ENCODE results near the gene PALMD. TPM values are rescaled to one million over a fixed set of nuclear protein-coding genes. Genes with fewer than 3 reads are reported as not detected.

Gene PALMD
- total and polyA plus RNA-seq, 2 of the 8 experiments (the other 6 are each of a cell fraction or from before 2014, with no cell fraction given): not detected

DNA sequence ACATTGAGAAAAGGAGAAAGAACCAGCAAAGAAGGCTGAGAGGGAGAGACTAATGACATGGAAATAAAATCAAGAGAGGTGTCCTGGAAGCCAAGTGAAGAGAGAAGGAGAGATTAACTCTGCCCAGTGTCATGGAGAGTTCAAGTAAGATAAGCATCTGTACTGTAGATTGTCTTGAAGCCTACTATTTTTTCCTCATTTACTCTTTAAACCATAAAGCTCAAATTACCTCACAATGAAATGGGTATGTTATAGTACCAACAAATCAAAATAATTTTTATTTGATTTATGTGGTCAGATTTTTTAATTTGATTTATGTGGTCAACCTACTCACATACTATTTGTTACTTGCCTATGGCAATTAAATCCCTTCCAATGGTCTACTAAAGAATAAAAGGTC is 5.2 kb upstream of the PALMD start:
- Histone ChIP-seq H4K20me1 (replicated peaks in 1 of 2; ENCODE audit: control insufficient read depth in 1 of 2, insufficient read depth in 2 of 2, low read length in 2 of 2) (no peaks in the 10 kb centered on the region), H4K91ac (replicated peaks; ENCODE audit: insufficient read length, low read length) (no peak overlapping the region), H3K56ac (replicated peaks; ENCODE audit: insufficient read length, low read depth, low read length) (no peak overlapping the region), H3K23ac (ENCODE audit: insufficient read length) (no peak overlapping the region), H2BK15ac (ENCODE audit: low read length) (no peak overlapping the region), H3K9ac (replicated peaks in 1 of 4; ENCODE audit: extremely low read depth in 1 of 4, low read depth in 3 of 4, low read length in 3 of 4) (no peak overlapping the region), H3K18ac (ENCODE audit: extremely low read depth, low read length) (no peak overlapping the region), H2BK5ac (ENCODE audit: low read depth, low read length) (no peak overlapping the region), H3K4me2 (ENCODE audit: insufficient read depth in 1 of 2, low read depth in 2 of 2, low read length in 2 of 2) (no peak overlapping the region), H2BK20ac (ENCODE audit: low read length) (no peak overlapping the region), H3K36me3 (ENCODE audit: control insufficient read depth in 2 of 4, insufficient read depth in 4 of 4, low read length in 3 of 4) (no peaks in the 10 kb centered on the region), H4K8ac (ENCODE audit: extremely low read depth, insufficient read depth, low read length) (no peak overlapping the region), H3K27me3 (replicated peaks in 1 of 4; ENCODE audit: control insufficient read depth in 3 of 4, extremely low read depth in 1 of 4, insufficient read depth in 3 of 4, low read length in 3 of 4) (no peaks in the 10 kb centered on the region), H3K23me2 (ENCODE audit: low read depth, low read length) (no peaks in the 10 kb centered on the region), H3K14ac (ENCODE audit: insufficient read length) (no peak overlapping the region), H3K27ac (ENCODE audit: low read depth, low read length) (no peak overlapping the region), H3K4me1 (replicated peaks in 1 of 4; ENCODE audit: control insufficient read depth in 3 of 4, insufficient read depth in 4 of 4, low read length in 3 of 4) (peaks cover under 1 to 5% (median 2%) of the 10 kb centered on the region in 4 experiments; a peak in 4 of 7 replicates), H2AFZ (ENCODE audit: low read length) (no peak overlapping the region), H3K9me3 (ENCODE audit: insufficient read depth in 2 of 2, low read depth in 1 of 2, low read length in 1 of 2) (no peaks in the 10 kb centered on the region), H4K5ac (ENCODE audit: insufficient read length, low read depth, low read length) (no peak overlapping the region), H3K79me1 (ENCODE audit: low read depth, low read length) (no peaks in the 10 kb centered on the region), H2BK12ac (ENCODE audit: low read depth, low read length) (no peak overlapping the region), H3K4me3 (ENCODE audit: extremely low read depth in 1 of 4, insufficient read depth in 2 of 4, low read depth in 3 of 4, low read length in 4 of 4) (no peak overlapping the region), H2AK5ac (ENCODE audit: low read depth, low read length) (no peak overlapping the region), H3K4ac (replicated peaks; ENCODE audit: insufficient read length, low read depth, low read length) (no peak overlapping the region), H3K79me2 (ENCODE audit: control insufficient read depth in 1 of 2, insufficient read depth in 2 of 2, low read length in 2 of 2) (no peaks in the 10 kb centered on the region), H2BK120ac (replicated peaks; ENCODE audit: low read depth, low read length) (no peak overlapping the region)
- FAIRE-seq (no peak), DNase-seq (ENCODE audit: low read depth in 1 of 2, low spot score in 2 of 2) (no peak)
- ChIA-PET POLR2A (ENCODE audit: partially characterized antibody) (no interaction called here), CTCF (ENCODE audit: partially characterized antibody) (no interaction called here)
- TF ChIP-seq RBBP5 (IDR thresholded peaks at IDR 0.05; ENCODE audit: borderline replicate concordance, low read depth, low read length): no peak
- TF ChIP-seq SP4 (IDR thresholded peaks at IDR 0.05; ENCODE audit: low read length): no peak
- no peak for TF ChIP-seq JUND (IDR thresholded peaks at IDR 0.05; ENCODE audit: low read length)
- no peak for TF ChIP-seq NANOG (IDR thresholded peaks at IDR 0.05; ENCODE audit: insufficient read depth, low read depth, low read length, poor library complexity, severe bottlenecking)
- TF ChIP-seq ZNF274 (IDR thresholded peaks at IDR 0.05; ENCODE audit: borderline replicate concordance, extremely low read depth, low read length): no peak
- no peak for TF ChIP-seq SP1 (IDR thresholded peaks at IDR 0.05; ENCODE audit: low read depth, low read length)
- no peak for TF ChIP-seq BACH1 (IDR thresholded peaks at IDR 0.05; ENCODE audit: low read length)
- no peak for TF ChIP-seq TEAD4 (IDR thresholded peaks at IDR 0.05; ENCODE audit: low read depth, low read length)
- TF ChIP-seq SIN3A (conservative IDR thresholded peaks at IDR 0.05 in 1 of 2, IDR thresholded peaks at IDR 0.05 in 1 of 2; ENCODE audit: low read depth in 1 of 2, low read length in 2 of 2): no peak
- no peak for TF ChIP-seq BRCA1 (IDR thresholded peaks at IDR 0.05; ENCODE audit: low read depth, low read length)
- TF ChIP-seq NRF1 (IDR thresholded peaks at IDR 0.05; ENCODE audit: low read depth, low read length): no peak
- no peak for TF ChIP-seq CHD2 (IDR thresholded peaks at IDR 0.05; ENCODE audit: low read length)
- no peak for TF ChIP-seq CHD1 (IDR thresholded peaks at IDR 0.05; ENCODE audit: low read depth, low read length)
- TF ChIP-seq HDAC2 (IDR thresholded peaks at IDR 0.05; ENCODE audit: borderline replicate concordance in 1 of 2, low read depth in 2 of 2, low read length in 2 of 2): no peak
- no peak for TF ChIP-seq CTBP2 (IDR thresholded peaks at IDR 0.05; ENCODE audit: borderline replicate concordance, insufficient read depth, insufficient read length, low read length)
- no peak for TF ChIP-seq CREB1 (IDR thresholded peaks at IDR 0.05)
- TF ChIP-seq CEBPB (IDR thresholded peaks at IDR 0.05; ENCODE audit: low read depth, low read length): no peak
